ENCODE measurements around the gene KIRREL3.

Gene KIRREL3

DNA sequence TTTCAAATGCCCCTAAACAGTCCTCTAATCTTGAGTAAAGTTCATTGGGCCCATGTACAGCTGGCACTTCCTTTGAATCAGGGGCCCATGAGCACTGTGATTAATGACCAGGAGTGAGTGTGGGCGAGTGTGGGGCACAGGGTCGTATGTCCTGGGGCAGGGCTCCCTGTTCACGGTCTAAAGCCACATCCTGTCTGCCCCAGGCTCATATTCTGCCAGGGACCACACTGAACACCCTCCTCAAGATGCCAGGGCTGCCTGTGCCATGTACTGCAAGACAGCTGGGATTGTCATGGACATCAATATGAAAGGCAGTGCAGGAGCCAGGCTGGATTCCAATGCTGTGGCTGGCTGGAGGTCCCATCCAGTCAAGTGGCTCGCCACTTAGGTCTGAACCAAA is 130.5 kb downstream of the KIRREL3 start:
- no peak for DNase-seq (ENCODE audit: low read depth)

DNA sequence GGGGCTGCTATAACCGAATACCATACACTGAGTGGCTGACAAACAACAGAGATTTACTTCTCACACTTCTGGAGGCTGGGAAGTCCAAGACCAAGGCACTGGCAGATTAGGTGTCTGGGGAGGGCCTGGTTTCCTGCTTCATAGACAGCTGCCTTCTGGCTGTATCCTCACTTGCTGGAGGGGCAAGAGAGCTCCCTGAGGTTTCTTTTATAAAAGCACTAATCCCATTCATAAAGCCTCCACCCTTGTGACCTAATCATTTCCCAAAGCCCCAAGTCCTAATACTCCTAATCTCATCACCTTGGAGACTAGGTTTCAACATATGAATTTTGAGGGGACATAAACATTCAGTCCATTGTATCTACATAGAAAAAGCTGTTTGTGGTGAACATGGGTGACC is 131.8 kb downstream of the KIRREL3 start:
- no peak for DNase-seq (ENCODE audit: low read depth)

DNA sequence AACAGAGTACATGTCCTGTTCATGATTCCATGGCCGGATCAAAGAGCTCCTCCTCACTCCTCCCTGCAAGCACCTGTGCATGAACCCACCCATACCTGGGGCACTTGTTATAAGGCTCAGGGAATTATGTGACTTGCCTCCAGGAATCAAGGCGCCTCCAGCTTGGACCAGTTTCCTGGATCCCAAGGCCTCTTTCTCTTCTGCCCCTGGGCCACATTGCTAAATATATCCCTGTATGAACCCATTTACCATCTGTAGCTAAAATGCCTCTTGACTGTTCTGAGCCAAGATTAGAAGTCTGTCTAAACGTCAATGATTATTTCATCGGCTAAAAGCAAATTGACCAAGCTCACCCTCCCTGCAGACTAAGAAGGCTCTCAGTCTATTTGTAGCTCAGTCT is 135.6 kb downstream of the KIRREL3 start:
- DNase-seq (ENCODE audit: low read depth), result no peak

DNA sequence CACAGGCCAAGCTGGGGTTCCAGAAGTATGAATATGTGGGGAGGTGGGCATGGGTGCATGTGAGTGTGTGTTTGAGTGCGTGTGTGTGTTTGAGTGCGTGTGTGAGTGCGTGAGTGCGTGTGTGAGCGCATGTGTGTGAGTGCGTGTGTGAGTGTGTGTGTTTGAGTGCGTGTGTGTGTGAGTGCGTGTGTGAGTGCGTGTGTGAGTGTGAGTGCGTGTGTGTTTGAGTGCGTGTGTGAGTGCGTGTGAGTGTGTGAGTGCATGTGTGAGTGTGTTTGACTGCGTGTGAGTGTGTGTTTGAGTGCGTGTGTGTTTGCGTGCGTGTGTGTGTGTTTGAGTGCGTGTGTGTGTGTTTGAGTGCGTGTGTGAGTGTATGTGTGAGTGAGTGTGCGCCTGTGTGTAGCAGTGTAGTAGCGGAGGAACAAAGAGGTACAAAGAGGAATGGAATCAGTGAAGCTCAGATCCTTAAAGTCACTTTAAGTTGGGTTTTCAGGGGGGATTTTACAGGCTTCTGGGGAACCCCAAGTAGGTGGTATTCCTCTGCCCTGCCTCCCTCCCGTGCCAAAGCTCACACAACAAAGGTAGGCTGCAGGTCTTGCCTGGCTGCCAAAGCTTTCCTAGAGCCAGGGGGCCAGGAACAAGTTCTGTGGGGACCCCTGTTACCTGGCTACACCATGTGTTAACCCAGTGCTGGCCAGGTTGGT is 137.1 kb downstream of the KIRREL3 start:
- no peak for DNase-seq (ENCODE audit: low read depth)

DNA sequence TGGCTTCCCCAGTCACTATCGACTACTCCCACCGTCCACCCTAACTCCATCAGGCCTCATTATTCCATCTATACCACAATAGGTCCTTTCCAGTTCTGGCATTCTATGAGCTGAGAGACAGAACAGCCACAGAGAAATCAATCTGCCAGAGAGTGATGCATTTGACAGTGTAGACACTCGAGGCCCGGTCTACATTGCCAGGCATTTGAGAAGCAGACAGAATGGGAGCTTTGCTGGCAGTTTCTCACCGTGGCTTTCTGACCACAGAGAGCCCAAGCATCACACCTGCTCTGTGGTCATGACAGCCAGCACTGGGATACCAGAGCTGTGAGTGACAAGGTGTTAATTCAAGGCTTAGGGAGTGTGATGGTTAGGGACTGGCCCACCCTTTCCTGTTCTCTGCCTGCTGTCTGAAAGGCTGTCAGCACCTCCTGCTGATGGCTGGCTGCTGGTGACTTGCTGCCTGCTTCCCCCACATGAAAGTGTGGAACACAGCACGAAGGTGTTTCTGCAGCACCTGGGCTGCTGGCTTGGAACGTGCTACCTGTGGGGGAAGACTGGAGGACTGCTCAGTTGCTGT is 137.8 kb downstream of the KIRREL3 start:
- DNase-seq (ENCODE audit: low read depth), result no peak

DNA sequence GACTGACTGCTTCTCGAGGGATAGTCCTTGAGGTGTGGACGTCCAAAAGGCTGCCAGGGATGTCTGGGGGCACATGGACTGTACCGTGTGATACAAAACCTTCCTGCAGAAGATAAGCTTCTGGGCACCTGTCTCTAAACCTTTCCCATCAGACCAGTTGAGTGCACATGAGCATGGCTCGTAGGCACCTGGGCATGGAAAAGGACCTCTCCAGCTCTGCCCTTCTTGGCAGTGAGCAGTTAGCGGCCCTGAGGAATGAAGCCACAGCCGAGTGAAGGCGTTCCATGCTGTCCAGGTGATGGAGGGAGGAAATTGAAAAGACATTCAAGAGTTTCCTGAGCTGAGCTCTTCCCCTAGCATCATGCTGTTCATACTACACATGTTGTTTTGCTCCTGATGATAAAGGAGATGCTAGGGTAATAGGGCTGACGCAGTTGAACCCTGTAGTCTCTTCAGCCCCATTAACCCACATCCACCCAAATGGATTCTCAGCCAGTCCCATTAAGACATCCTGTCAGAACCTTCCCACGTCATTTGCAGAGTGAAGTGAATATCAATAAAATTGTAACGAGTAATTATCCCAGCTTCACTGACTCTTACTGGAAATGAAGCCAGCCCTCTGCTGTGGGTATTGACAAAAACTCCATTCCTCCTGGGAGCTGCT is 138.6 kb downstream of the KIRREL3 start:
- no peak for DNase-seq (ENCODE audit: low read depth)

DNA sequence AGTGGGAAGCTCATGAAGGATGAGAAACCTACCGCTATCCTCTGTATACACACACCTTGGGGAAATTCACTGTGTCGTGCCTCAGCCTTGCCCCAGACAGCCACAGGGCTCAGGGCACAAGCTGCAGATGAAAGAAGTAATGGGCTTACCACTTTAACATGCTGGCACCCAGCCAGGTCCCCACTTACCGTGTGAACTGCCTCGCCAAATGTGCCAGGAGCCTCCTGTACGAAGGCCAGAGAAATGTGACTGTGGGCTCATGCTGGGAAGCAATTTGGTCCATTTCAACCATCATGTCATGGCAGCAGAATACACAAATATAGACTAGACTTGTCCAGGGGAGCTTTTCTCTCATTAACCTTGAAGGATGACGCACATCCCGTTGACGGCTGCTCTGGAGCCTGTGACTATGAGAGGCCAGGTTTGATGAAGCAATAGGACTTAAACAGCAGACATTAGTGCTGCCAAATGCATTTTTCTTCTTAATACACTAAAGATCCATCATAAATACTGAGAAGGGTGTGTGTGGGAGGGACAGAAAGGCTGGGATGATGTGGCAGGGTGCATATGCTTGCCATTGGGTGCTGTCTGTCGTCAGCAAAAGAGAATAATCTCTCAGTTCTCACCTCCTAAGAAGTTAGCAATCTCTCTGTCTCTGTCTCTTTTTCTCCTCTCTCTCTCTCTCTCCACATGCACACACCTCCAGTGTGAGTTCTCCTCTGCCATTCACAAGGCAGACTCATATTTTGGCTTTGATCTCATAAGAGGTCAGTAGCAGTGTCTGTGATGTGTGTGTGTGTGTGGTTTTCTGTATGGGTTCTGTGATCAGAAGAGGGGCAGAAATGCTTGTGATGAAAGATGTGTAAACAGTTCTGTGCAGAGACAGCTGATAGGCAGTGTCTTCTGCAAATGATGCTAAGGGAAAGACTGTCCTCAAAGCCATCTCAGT is 142.4 kb downstream of the KIRREL3 start:
- no peak for DNase-seq (ENCODE audit: low read depth)

DNA sequence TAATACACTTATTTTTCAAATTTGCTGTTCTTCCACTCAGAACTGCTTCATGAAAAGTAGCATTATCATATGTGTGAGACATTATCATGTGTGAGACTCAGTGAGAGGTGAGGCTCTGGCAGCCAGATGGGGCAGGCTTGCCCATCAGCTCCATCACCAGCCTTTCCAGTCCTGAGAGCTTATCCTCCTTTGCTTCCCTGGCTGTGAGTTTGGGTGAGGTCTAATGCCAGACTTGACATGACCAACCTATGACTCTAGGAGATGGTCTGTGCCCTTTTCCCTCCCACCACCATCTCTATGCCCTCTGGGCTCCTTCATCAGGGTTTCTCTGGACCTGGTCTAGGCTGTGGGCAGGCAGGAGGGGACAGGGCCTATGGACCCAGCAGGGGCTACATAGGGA is 145.0 kb downstream of the KIRREL3 start:
- DNase-seq (ENCODE audit: low read depth), result no peak

DNA sequence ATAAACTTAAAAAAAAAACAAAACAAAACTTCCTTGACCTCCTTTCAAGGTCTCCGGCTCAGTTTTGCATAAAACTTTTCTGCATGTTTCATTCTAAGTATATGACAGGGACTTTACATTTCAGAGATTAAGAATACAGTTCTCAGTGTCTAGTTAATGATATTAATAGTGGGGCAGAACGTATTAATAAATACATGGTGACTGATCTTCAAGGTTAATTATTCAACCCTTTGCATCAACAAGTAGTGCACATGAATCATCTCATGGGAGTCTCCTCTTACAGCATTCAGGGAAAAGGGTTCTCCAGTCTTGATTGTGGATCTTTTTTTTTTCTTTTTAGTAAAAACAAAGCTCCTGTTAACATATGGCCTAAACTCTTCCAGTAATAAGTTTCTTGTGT is 146.8 kb downstream of the KIRREL3 start:
- DNase-seq (ENCODE audit: low read depth), result no peak

DNA sequence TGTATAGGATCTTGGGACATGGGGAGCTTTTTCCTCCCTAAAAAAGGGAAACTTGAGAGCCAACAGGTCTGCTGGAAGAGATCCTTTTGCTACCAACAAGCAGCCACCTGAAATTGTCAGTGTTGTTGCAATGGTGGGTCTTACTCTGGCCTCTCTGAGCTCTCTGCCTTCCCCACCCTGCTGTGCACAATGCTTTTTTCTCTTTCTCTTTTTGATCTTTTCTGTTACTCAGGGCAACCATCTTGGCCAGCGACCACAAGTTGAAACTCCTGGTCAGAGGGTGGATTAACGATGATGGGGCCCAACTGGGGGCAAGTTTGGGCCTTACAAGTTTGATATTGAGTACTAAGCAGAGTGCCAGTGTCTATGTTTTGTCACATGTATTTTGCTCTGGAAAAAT is 155.8 kb downstream of the KIRREL3 start:
- no peak for DNase-seq (ENCODE audit: low read depth)

DNA sequence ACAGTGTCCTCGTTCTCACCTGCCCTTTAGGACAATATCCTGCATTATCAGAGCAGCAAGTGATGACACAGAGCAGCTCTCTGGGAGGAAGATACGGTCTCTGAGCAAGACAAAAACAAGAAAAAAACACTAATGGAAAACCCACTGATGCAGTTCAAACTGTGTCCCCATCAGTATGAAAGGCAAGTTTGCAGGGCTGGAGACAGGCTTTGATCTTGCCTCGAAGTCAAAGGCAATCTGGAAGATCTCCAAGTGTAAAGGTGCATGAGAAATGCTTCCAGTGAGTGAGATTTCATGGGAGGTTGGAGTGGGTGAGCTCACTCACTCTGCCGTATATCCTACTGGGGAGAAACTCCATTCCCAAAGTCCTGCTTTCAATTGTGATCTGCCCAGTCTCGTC is 157.5 kb downstream of the KIRREL3 start:
- DNase-seq (ENCODE audit: low read depth), result no peak

DNA sequence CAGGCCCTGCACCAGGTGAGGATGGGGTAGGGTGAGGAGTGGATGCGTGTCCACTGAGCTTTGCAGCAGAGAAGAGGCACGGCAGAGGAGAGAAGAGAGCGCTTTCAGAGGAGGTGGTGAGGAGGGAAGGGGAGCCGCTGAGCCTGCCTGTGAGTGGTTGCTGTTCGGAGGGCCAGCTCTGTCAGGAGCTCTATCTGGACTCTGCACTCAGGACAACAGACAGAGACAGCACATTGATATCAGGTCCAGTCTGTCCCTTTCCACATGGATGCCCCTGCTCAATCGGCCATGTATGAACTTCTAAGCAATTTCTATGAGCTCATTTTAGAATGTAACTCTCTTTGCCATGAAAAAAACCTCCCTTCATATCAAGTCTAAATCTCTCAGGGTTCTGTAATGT is 158.6 kb downstream of the KIRREL3 start:
- DNase-seq (ENCODE audit: low read depth), result no peak

DNA sequence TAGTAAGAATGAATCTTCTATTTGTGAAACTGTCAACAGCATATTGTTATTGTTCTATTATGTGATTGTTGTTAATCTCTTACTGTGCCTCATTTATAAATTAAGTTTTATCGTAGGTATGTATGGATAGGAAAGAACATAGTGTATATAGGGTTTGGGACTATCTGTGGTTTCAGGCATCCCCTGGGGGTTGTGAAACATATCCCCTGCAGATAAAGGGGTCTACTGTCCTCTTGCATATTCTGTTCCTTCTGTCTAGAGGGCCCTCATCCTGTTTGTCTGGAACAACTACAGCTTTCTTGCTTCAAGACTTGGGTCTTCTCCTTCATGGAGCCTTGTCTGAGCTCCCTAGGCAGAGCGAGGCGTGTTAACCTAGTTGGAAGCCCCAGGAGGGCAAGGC is 159.6 kb downstream of the KIRREL3 start:
- no peak for DNase-seq (ENCODE audit: low read depth)

DNA sequence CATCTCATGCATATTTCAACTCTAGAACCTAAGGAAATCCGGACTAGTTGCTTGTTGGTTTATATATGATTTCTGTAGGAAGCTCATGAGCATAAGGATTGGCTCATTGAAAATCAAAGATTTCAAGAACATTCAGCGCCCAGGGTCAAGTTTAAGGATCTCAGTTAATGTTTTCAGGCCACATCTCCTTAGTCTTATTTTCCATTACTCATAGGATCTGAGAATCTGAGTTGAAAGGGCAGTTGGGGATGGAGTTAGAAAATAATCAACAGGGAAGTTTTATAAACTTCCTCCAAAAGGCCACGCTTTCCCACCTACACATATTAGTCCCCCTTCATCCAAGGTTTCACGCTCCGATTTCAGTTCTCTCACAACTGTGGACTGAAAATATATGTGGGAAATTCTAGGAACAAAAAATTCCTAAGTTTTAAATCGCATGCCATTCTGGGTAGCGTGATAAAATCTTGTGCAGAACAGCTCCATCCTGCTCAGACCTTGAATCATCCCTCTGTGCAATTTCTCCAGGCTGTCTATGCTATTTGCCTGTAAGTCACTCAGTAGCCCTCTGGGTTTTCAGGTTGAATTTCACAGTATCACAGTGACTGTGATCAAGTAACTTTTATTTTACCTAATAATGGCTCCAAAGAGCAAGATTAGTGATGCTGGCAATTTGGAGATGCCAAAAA is 160.2 kb downstream of the KIRREL3 start:
- DNase-seq (ENCODE audit: low read depth), result no peak

DNA sequence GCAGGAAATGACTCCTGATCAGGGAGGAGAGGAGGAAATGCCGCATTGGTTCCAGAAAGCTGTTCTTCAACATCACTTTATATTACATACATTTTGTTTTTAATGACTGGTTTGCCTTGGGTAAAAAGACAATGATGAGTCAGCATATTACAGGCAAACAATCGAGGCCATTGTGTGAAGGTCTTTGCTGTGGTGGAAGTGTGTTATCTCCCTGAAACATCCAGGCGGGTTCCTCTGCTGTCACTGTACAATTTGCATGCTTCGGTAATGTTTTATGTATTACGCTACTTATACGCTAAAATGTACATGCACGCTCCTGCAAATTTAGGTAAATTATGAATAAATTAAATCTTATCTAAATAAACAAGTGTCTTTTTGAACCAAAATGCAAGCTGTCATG is 161.1 kb downstream of the KIRREL3 start:
- no peak for DNase-seq (ENCODE audit: low read depth)

DNA sequence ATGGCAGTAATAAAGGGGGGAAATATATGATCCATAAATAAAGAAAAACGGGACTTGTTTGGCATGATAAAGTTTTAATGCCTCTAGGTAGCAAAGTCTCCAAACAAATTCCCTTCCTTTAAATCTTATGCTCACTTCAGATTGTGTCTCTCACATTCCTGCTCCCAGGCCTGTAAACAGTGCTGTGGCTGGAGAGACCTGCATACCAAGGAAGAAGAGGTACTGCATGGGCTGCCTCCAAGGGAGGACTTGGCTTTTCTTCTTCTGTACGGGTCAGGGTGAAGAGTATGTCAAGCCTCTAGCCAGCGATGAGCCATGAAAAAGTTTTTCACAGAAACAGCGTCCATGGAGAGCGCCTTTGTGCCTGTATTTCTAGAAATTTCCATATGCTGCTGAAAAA is 161.8 kb downstream of the KIRREL3 start:
- no peak for DNase-seq (ENCODE audit: low read depth)

DNA sequence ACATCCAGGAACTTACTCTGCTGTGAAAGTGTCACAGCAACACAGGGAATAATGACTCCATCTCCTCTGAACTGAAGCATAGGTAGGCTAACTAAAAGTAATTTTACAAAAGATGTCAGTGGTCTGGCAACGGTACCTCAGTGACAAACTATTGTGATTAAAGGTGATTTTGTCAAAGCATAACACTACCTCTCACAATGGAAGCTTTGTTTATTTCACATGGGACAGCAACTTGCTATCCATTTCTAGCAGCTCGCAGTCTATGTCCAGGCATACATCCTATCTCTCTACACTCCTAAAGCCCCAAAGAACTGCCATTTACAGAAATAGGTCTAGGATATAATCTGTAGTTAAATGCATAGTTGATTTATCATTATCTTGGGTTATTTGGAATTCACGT is 163.0 kb downstream of the KIRREL3 start:
- no peak for DNase-seq (ENCODE audit: low read depth)

DNA sequence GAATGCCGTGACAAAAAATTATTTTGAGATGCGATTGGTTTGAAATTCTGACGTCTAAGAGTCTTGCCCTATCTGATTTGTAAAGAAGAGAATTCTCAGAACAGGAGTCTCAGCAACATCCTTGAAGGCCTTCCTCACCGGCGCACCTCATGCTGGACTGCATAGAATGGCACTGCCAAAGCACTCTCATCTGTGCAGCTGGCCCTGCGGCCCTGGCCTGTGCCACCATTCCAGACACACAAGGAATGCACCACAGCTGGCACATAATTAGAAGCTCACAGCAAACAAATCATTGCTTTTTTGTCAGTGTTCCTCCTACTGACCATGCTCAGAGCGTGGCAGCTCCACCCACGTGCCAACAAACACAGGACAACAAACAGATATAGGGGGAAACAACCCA is 166.0 kb downstream of the KIRREL3 start:
- DNase-seq (ENCODE audit: low read depth), result no peak

DNA sequence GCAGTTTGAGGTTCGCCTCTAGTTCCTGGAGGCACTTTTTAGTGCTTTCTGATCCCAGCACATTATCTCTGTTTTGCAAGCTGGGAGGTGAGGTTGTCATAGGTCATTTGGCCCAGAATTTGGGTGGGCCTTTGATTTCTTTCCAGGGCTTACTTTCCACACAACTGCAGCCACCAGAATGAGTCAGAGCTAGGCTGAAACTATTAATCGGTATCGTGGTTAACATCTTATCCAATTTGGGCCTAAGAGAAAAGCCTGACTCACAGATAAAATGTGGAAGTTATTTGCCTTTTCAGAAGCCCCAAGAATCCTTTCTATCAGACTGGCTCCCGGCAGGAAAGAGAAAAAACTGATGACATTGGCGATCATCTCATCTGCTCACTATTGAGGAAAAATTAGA is 166.4 kb downstream of the KIRREL3 start:
- DNase-seq (ENCODE audit: low read depth), result no peak

DNA sequence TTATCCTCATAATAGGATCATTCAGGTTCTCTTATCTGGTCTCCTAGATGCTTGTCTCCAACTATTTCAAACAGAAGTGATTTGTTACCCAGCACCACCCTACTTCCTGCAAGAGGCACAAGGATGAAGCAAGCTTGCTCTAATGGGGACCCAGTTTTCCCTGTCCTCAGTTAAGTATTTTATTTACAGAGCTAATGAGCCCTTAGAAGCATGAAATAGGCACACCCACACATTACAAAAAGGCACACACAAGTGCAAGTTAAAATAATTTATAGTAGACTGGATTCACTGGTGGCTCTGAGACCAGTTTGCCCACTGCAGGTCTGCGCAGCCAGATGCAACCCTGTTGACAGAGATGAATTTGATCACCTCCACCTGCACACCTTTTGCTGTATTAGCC is 167.5 kb downstream of the KIRREL3 start:
- DNase-seq (ENCODE audit: low read depth), result no peak

DNA sequence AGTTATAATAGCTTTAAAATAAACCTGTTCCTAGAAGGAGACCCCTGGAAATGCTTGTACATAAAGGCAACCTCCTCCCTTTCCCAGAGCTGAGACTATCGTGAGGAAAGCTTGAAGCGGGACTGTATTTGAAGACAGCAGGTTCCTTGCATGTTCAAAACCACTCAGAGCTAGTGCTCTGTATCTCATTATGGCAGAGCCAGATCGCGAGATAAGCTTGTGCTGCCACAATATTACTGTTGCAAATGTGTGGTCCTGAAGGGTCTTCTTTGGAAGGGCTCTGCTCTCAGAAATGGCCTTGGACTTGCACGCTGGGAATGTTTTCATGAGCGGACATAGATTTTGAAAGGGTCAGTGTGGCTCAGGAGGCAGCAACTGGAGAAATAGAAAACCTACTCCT is 168.2 kb downstream of the KIRREL3 start:
- no peak for DNase-seq (ENCODE audit: low read depth)

DNA sequence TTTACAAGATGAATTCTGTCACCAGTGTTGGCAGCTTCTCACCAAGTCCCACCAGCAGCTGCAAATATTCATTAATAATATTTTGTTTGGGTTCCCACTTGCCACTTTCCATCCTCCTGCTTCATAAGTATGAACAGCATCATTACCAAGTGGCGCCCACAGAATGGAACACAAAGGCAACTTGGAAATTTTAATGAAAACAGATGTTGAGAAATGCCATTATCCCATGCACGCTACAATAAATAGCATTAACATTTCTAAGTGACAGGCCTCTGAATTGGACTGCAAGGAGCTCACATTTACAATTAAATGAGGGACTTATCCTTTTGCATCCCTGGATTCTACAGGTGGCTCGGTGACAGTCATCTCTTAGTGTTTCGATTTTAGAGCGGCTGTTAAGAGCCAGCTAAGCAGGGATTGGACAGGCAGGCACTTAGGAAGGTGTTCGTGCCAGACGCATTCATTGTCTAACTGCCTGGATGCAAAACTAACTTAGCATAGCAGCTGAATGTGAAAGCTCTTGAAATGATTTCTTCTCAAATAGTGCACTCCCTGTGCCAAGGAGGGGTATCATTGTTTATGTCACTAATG is 170.3 kb downstream of the KIRREL3 start:
- no peak for DNase-seq (ENCODE audit: low read depth)
